HG03460 (cell line): ENCODE data around the gene TPM3.
"Not testable (repeated sequence)": the region's sequence is repeated elsewhere in the genome, so short reads cannot be mapped to it uniquely, and the experiment has no call there.

Source experiments
- ATAC-seq: cut with Tn5 transposase; IDR thresholded peaks from one replicate; pipeline ENCODE4 v1.9.1; 2021; ENCODE audit not compliant: unreplicated experiment

Gene TPM3

DNA sequence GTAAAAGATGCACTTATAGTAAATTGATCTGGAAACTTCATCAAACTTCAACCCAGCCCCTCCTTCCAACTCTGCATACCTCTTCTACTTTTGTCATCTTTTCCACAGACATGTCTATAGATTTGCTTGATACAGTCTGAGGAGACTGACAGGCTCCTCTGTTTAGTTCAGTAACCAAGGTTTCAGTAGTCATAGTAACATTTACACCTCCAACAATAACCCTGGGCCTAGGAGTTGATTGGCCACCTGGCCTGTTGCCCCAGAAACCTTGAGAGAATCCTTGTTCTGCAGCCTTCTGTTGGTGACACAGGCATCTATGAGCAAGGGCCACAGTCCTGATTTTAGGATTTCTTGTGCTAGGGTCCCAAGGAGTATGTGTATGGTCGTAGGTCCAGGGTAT is 14.3 kb upstream of the TPM3 start, which contains the start of gene CFAP141:
CFAP141 (minus strand) TSS at position 138 of the 400 bp plus-strand sequence; CDS start at position 112, 26 bp downstream.
- no peak for ATAC-seq

DNA sequence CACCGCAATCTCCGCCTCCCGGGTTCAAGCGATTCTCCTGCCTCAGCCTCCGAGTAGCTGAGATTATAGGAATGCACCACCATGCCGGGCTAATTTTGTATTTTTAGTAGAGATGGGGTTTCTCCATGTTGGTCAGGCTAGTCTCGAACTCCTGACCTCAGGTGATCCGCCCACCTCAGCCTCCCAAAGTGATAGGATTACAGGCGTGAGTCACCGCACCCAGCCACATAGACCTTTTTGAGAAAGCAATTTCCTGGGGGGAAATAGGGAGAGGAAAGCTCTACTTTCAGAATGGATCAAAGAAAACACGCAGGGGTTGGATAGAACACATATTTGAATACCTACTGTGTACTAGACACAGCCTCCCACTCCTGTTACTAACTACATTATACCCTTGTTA is 13.9 kb upstream of the TPM3 start:
- ATAC-seq: not testable (repeated sequence)

DNA sequence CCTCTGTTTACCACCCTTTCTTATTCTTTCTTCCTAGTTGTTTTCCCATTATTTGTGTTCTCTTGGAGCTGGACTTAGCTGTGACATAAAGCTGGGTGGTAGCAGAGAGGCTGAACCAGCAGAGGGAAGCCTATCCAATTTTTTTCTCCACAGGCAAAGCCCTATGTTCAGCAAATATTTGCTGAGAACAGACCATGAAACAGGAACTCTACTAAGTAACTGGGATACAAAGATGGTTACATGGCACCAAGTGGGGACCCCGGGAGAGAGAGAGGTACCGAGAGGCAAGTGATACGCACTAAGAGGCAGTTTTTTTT is 7.6 kb upstream of the TPM3 start:
- no peak for ATAC-seq

DNA sequence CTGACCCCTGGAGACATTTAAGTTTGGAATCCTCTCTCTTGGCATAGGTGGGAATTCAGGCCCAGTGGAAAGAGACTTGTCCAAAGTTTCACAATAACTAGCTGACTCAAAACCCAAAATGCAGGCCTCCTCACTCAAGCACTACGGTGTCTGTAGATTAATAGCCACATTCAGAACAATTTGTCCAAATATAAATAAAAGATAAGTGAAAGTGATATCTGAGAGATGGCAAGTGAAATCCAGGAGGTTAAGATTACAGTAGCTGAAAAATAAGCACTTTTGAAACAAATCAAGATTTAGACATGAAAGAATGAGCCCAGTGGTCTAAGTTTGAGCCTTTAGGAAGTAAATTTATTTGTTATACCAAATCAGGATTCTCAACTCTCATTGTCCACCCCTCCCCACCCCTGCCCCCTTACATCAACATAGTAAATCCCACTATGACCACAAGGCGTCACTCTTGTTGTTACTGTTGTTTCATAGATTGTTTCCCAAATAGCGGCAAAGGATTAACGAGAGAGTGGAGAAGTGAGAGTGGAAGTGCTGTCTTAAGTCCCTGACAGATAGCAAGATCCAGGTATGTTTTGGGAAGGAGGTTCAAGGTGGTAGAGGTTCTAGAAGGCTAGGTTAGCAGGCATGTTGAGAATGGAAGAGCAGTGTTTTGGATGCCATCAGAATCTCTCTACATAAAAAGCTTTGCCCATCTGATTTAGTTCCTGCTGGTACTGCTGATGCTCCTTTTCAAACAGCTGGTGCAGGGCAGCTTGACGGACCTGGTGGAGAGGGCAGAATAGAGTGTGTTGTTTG is 7.1 kb upstream of the TPM3 start:
- no peak for ATAC-seq

DNA sequence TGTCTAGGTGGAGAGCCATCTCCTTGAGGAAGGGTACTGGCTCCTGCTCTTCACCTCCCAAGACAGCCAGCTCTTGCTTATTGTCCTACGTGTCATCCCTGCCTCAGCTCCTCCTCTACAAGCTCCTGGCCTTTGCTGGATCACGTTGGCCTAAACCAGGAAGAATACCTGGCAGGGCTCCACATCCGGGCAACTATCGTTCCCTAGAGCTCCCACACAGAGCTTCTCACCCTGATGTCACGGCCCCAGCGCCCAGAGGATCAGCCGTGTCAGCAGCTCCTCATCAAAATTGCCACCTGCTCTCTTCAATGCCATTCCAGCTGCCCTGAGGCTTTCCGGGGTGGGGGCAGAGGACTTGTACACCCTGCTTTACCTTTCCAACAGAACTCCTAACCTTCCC is 1.9 kb upstream of the TPM3 start:
- no peak for ATAC-seq

DNA sequence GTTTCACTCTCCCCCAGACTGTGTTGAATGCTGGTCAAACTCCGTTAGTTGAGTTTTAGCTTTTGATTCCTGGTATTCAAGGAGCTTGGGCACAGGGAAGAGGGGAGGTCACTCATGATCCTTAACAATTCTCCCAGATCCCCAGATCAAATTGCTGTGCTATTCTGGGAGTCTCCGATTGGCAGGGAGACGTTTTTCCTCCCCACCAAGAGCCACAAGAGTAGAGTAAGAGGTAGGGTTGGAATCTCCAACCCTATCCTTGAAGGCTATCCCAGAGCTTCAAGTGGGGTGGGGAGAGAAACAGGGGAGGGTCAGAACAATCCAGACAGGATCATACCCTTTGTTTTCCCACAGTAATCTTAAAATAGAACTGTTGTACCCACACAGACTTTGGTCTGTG is 576 bp upstream of the TPM3 start:
- no peak for ATAC-seq

DNA sequence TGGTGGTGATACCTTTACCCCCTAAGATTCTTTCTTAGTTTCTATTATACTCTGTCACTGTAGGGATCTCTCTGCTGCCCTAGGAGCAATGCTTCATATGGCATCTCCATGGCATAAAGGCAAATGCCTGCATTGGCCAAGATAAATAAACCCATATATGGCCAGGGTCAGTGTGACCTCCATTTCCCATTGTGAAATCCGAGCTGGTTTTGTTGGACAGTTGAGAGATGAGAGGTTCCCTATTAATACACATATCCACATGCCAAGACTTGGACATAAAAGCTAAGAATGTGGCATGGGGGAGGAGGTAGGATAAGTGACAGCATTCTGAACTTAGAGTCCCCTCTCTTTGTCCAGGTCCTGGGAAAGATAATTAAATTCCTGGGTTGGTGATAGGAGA is 1.4 kb downstream of the TPM3 start:
- ATAC-seq: no peak

DNA sequence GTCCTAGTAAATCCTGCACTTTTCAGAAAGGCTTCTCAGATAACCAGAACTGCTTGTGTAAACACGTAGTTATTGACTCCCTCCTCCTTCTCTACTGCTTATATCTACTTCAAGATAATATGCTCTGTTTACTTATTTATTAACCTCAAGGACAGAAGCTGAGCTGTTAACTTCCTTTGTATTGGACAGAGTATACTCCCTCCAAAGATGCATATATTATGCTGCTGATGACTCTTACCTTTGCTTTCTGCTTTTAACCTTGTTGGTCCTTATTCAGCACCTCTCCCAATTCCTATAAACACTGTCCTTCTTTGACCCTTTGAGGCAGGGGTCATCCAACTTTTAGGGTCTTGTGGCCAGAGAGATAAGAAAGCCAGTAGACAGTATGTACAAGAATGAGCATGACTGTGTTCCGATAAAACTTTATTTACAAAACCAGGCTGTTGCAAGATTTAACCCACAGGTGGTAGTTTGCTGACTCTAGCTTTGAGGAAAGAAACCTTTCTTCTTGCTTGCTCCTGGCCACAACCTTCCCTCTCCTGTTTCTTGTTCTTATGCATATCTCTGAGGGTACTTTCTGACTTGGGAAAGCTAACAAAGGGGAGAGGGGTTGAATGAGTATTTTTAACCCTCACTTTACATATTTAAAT is 4.9 kb downstream of the TPM3 start:
- no peak for ATAC-seq

DNA sequence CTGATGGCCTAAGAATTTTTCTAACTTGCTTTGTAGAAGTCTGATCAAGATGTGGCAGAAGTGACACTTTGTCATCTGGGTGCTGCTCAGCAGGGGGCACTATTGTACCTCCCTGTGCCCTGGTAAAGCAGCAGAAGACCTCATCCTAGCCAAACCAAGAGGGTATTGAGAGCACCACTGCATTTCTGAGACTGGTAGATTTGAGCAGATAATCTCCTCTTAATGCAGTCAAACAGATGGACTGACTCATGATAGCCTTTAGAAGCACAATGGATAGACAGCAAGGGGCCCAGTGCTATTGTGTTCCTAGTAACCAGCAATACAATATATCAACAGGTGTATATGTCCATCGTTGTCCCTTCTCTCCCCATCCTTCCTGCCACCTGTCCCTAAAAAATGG is 5.7 kb downstream of the TPM3 start:
- ATAC-seq: no peak

DNA sequence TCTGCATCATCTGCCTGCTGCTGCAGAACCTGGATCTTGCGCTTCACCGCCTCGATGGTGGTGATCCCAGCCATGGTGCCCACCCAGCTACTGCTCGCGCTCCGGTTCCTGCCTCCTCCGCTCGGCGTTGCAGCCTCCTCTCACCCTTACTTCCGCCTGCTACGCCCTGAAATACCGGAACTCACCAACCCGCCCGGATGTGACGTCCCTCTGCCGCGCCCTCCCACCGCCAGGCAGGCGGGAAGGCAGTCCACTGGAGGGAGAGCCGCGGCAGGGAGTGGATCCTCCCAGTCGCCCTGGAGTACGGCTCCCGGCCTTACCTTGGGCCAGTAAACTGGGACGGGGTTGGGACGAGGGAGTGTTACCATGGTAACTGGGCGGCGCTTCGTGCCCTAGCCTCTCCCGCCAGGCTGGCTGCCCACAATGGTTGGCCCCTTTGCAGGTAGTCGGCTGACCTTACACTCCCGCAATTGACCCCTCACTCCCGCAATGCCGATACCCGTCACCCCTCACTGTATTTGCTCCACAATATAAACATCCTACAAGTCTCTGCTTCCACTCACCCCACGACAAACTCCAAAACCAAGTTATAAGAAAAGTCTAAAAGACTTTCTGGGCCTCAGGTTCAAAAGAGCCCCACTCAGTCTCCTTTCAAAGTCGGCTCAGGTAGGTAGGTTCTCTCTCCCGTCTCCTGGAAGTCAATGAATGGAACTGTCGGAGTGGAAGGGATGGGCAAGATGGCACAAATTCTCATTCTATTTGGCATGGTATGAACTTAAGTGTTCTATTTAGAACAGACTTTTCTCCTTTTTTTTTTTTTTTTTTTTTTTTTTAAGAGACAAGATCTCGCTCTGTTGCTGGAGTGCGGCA is 8.6 kb downstream of the TPM3 start:
- peak; percentile 60 for ATAC-seq

DNA sequence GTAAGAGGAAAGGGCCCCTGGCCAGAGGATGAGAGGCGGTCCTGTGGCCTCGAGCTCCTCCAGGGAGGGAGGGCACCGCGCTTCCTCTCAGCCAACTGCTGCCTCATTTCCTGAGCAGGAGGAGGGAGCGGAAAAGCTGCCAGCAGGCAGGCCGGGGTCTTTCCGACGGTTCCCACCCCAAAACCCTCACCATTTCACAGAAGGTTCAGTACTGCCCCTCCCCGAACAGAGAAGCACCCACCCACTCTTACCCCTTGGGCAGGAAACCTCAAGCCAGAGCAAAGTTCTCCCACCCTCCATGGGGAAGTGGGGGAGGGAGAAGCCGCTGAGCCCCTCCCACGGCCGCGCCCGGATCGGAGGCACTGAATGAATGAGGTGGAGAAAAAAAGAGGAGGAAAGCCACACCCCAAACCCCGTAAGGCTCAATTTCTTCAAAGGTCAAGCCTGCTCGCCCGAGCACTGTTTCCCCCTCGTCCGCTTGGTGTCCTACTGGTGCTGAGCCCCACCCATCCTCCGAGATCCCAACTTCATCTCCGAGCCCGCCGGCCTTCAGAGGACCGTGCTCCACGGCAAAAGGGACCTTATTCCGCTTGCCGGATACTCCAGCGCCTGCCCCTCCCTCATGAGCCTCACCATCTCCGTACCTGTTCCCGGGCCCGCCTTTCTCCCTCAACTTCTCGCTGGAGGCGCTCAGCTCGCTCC is 9.4 kb downstream of the TPM3 start:
- peak; percentile 53 for ATAC-seq

DNA sequence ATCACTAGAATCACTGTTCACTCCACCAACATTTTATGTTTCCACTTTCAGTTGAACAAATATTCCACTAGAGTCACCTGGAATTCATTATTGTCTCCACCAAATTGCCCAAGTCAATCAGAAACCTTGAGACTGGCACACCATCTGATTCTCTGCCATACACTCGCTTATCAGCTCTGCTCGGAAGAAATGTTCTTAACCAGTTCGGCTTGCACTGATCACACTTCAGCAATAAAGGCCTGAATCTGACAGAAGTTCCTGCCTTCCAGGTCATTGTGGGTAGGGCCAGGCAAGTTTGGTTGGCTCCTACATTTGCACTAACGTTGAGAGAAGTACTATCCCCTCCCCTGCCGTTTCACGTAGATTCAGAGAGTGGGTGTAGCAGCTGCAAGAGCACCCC is 10.0 kb downstream of the TPM3 start:
- no peak for ATAC-seq

DNA sequence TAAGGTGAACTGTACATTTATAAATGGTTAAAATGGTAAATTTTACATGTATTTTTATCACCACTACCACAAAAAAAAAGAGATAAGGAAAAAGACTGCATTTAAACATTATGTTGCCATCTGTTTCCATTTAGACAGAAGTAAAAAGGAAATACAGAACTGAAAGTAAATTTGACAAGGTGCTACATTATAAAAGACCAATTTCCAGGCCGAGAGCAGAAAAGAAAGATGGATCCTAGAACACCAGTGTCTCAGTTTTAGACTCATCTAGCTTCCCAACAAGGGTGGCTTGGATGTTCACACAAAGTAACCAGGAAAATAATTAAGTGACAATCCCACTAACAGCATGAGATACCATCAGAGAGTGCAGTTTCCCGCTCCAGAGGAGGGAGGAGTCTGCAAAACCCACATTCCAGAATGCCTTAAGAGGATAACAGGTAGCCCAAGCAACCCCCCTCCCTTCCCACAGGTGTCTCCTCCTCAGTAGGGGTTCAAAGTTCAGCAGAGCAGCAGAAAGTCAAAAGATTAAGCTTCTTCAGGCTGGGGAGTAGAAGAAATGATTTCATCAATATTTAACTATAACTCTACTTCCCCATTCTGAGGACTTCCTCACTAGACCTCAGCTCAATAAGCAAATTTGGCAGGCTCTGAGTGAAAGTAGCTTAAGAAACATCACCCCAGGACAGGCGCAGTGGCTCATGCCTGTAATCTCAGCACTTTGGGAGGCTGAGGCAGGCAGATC is 11.8 kb downstream of the TPM3 start:
- ATAC-seq: no peak

DNA sequence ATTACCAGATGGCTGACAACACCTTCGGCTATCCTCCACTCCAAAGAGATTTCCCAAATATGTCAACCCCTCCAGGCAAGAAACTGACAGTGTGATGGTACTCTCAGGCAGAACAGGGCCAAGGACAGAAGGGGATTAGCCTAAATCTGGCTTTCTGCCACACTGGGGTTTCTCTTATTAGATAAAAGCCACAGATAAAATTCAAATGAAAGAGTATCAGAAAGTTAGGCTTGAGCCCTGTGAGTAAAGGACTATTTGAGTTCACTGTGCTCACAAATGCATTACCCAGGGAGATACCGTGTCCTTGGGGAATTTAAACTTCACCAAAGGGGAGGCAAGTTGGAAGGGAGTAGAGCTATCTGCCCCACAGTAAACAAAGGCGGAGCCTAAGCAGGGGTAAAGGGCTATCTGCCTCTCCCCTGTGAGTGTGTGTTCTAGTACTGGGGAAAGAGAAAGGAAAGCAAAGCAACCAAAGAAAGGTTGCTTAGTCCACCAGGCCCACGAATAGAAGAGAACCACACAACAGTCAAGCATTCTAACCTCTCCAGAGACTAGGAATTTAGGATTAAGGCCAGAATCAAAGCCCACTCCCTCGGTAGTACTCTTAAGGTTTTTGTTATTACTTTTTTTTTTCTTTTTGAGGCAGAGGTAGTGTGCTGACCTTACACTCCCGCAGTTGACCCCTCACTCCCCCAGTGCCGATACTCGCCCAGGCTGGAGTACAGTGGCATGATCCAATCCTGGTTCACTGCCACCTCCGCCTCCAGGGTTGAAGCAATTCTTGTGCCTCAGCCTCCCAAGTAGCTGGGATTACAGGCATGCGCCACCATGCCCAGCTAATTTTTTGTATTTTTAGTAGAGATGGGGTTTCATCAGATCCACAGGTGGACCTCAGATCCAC is 12.7 kb downstream of the TPM3 start:
- no peak for ATAC-seq

DNA sequence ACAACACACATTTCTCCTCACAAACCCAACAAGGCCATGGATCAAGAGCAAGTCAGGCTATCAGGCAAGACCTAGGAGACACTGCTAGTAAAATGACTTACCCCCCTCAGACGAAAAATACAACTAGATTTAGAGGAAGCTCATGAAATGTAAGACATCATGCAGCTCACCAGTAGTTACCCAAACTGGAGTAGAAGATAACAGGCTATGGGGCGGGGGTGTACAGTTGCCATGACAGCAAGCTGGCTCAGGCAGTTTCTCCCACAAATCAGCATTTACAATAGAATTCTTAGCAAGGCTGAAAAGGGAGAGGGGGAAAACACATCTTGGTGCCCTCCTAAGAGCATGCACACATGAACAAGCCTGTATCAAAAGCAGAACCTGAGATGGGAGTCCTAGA is 13.9 kb downstream of the TPM3 start:
- no peak for ATAC-seq

DNA sequence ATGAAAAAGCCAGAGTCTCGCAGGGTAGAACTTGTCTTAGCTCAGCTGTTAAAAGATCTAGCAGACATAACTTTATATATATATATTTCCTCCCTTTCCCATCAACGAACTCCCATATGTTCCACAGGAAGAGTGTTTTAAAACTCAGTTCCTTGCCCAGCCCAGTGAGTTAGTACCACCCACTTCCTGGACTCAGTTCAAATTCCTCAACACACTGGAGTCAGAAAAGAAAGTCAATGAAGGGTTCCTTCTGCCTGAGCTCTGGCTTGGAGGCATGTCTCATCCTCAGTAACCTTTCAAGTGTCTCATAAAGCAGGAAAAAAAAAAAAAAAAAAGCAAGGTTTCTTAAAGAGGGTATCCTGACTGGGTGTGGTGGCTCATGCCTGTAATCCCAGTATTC is 15.6 kb downstream of the TPM3 start:
- ATAC-seq: no peak

DNA sequence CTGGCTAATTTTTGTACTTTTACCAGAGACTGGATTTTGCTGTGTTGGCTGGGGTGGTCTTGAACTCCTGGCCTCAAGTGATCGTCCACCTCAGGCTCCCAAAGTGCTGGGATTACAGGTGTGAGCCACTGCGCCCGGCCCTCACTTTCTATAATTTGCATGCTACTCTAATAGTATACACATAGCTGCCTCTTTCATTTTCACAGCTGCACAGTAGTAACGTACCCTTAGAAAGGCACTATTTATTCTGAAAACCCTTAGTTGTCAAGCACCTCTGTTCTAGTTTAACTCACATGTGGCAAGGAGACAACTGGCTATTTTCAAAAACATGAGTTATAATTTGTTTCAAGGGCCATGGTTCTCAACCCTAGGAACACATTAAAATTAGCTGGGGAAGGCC is 17.2 kb downstream of the TPM3 start:
- ATAC-seq: no peak

DNA sequence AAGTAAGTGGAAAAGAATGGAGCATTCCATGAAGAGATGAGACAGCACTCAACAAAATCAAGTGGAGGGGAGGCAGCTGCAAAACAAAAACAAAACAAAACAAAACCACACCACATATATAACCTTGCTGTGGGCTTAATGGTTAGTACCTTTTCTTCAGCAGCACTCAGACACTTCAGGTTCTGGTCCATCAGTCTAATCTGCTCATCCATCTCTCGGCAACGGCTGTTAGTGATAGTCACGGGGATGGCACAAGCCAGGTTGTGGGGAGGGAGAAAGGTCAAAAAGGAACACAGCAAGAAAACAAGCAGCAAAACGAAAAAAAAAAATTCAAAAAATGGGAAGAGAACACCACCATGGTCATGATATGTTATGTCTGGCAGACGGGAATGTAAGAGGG is 20.0 kb downstream of the TPM3 start:
- no peak for ATAC-seq

DNA sequence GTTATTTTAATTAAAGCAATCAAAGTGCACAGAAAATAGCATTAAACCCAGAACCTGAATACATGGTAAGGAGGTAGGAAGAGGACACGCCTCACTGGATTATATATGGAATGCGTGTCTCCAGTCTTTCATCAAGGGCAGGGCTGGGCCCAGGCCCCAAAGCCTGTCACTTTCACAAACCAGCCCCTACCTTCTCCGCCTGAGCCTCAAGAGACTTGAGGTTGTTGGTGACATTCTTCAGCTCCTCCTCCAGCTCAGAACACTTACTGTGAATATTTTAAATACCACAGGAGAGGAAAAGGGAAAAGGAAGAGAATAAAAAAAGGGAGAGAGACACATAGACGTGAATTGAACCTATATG is 20.7 kb downstream of the TPM3 start:
- ATAC-seq: no peak
